Measurements from ENCODE around the gene USE1.

DNA sequence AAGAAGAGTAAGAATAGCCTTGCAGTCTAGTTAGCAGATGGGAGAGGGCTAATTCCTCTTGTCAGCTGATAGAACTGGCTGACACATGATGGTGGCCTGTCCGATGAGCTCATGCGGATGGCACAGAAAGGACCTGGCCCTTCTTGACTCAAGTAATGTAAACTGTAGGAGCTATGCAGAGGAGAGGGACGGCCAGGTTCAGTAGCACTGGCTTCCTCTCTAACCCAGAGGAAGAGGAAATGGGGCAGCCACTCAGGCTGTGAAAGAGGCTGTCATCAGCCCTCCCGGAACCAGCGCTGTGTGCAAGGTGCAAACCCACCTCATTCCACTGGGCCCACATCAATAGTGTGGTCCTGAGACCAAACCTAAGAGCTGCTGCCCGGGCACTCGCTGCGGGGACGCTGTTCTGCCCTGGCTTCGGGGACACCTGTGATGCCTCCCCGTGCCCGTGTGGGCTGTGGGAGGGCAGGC lies 30.8 kb upstream of the USE1 start:
- TF ChIP-seq CEBPB (IDR thresholded peaks at IDR 0.05; ENCODE audit: low read depth, low read length) (no peak), POLR2A (IDR thresholded peaks at IDR 0.05; ENCODE audit: low read depth, low read length) (no peak), RFX5 (IDR thresholded peaks at IDR 0.05; ENCODE audit: low read depth, low read length) (no peak)
- TF ChIP-seq, protein P1, sequence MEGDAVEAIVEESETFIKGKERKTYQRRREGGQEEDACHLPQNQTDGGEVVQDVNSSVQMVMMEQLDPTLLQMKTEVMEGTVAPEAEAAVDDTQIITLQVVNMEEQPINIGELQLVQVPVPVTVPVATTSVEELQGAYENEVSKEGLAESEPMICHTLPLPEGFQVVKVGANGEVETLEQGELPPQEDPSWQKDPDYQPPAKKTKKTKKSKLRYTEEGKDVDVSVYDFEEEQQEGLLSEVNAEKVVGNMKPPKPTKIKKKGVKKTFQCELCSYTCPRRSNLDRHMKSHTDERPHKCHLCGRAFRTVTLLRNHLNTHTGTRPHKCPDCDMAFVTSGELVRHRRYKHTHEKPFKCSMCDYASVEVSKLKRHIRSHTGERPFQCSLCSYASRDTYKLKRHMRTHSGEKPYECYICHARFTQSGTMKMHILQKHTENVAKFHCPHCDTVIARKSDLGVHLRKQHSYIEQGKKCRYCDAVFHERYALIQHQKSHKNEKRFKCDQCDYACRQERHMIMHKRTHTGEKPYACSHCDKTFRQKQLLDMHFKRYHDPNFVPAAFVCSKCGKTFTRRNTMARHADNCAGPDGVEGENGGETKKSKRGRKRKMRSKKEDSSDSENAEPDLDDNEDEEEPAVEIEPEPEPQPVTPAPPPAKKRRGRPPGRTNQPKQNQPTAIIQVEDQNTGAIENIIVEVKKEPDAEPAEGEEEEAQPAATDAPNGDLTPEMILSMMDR (conservative IDR thresholded peaks at IDR 0.05; ENCODE audit: low read depth, low read length) = no peak
- TF ChIP-seq, protein P2, sequence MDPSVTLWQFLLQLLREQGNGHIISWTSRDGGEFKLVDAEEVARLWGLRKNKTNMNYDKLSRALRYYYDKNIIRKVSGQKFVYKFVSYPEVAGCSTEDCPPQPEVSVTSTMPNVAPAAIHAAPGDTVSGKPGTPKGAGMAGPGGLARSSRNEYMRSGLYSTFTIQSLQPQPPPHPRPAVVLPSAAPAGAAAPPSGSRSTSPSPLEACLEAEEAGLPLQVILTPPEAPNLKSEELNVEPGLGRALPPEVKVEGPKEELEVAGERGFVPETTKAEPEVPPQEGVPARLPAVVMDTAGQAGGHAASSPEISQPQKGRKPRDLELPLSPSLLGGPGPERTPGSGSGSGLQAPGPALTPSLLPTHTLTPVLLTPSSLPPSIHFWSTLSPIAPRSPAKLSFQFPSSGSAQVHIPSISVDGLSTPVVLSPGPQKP (IDR thresholded peaks at IDR 0.05; ENCODE audit: borderline replicate concordance, low read depth, low read length) = no peak

All from IMR-90 (cell line).